Activated T-helper 17 cell treated with anti-CD3 and anti-CD28 coated beads, Interleukin-2, amount 50 U/mL, for 72 hours (primary cell): ENCODE results near the gene SLC25A31. TPM values are rescaled to one million over a fixed set of nuclear protein-coding genes. Genes with fewer than 3 reads are reported as not detected.
A peak's percentile ranks its signal among the peaks of the same experiment; 100 is the strongest.

Source experiments
- ATAC-seq: fragments of 150-1000 bp; cut with Tn5 transposase; replicated peaks from 2 replicates; pipeline ENCODE4 v1.10.0; 2021; ENCODE audit warnings: mild to moderate bottlenecking, moderate library complexity
- H3K27ac Mint-ChIP-seq: one replicate; pipeline ENCODE4 v1.8.0; 2022; ENCODE audit warnings: mixed read lengths
- H3K27me3 Mint-ChIP-seq: one replicate; pipeline ENCODE4 v1.8.0; 2022; ENCODE audit warnings: mixed read lengths
- H3K36me3 Mint-ChIP-seq: one replicate; pipeline ENCODE4 v1.8.0; 2022; ENCODE audit warnings: low read depth, mild to moderate bottlenecking, mixed read lengths
- H3K4me1 Mint-ChIP-seq: one replicate; pipeline ENCODE4 v1.8.0; 2022; ENCODE audit warnings: mixed read lengths
- H3K4me3 Mint-ChIP-seq: one replicate; pipeline ENCODE4 v1.8.0; 2022; ENCODE audit warnings: mild to moderate bottlenecking, mixed read lengths
- H3K9me3 Mint-ChIP-seq: one replicate; pipeline ENCODE4 v1.8.0; 2022; ENCODE audit warnings: mixed read lengths
- total RNA-seq, 2 donors: library from RNA; stranded (reverse); gene quantifications; one replicate each; pipeline ENCODE4 v1.2.3, GENCODE V29; 2022

SLC25A31 gene
- total RNA-seq, 2 donors from 2014 or later = not detected

GRCh38 chr4:127783955-127784770 lies 54.0 kb downstream of the SLC25A31 start:
- peaks cover 15% of the 10 kb centered on the region for H3K4me1 Mint-ChIP-seq
- no peaks in the 10 kb centered on the region for H3K9me3 Mint-ChIP-seq
- H3K27ac Mint-ChIP-seq = no peak overlapping the region
- peaks cover 9% of the 10 kb centered on the region for H3K36me3 Mint-ChIP-seq
- H3K4me3 Mint-ChIP-seq = peak overlapping the region; percentile 96
- H3K27me3 Mint-ChIP-seq = peaks cover 48% of the 10 kb centered on the region
- no peak for ATAC-seq

- Mint-ChIP-seq H3K4me3 (no peak overlapping the region), H3K27ac (no peak overlapping the region), H3K4me1 (no peaks in the 10 kb centered on the region), H3K36me3 (no peaks in the 10 kb centered on the region), H3K27me3 (peaks cover 37% of the 10 kb centered on the region), H3K9me3 (no peaks in the 10 kb centered on the region)
- no peak for ATAC-seq
Measured at GRCh38 chr4:127788517-127788916, 58.3 kb downstream of the SLC25A31 start.

- no peaks in the 10 kb centered on the region for H3K9me3 Mint-ChIP-seq
- H3K4me1 Mint-ChIP-seq = no peaks in the 10 kb centered on the region
- H3K4me3 Mint-ChIP-seq = no peak overlapping the region
- H3K27ac Mint-ChIP-seq = no peak overlapping the region
- H3K27me3 Mint-ChIP-seq = peaks cover 41% of the 10 kb centered on the region
- no peak for ATAC-seq
- H3K36me3 Mint-ChIP-seq = no peaks in the 10 kb centered on the region
Measured at GRCh38 chr4:127791391-127791790, 61.2 kb downstream of the SLC25A31 start.

GRCh38 chr4:127793528-127793927 lies 63.3 kb downstream of the SLC25A31 start:
- H3K27me3 Mint-ChIP-seq = peaks cover 40% of the 10 kb centered on the region
- no peak for ATAC-seq

GRCh38 chr4:127799711-127800110 lies 69.5 kb downstream of the SLC25A31 start:
- Mint-ChIP-seq H3K9me3 (no peaks in the 10 kb centered on the region), H3K27me3 (peaks cover 29% of the 10 kb centered on the region), H3K4me1 (no peaks in the 10 kb centered on the region), H3K36me3 (no peaks in the 10 kb centered on the region), H3K4me3 (no peak overlapping the region), H3K27ac (no peak overlapping the region)
- ATAC-seq = no peak

More at GRCh38 chr4:127793528-127793927, 63.3 kb downstream of the SLC25A31 start:
- Mint-ChIP-seq H3K4me1 (no peaks in the 10 kb centered on the region), H3K36me3 (no peaks in the 10 kb centered on the region), H3K27ac (no peak overlapping the region), H3K9me3 (no peaks in the 10 kb centered on the region), H3K4me3 (no peak overlapping the region)

GRCh38 chr4:127809173-127809800 lies 79.1 kb downstream of the SLC25A31 start:
- H3K36me3 Mint-ChIP-seq = no peaks in the 10 kb centered on the region
- no peaks in the 10 kb centered on the region for H3K9me3 Mint-ChIP-seq
- no peak for ATAC-seq
- peaks cover 4% of the 10 kb centered on the region for H3K27me3 Mint-ChIP-seq
- no peaks in the 10 kb centered on the region for H3K4me1 Mint-ChIP-seq
- no peak overlapping the region for H3K27ac Mint-ChIP-seq
- no peak overlapping the region for H3K4me3 Mint-ChIP-seq

GRCh38 chr4:127810551-127810950 lies 80.4 kb downstream of the SLC25A31 start:
- Mint-ChIP-seq H3K27ac (no peak overlapping the region), H3K27me3 (peaks cover 5% of the 10 kb centered on the region), H3K4me1 (no peaks in the 10 kb centered on the region), H3K36me3 (no peaks in the 10 kb centered on the region), H3K9me3 (no peaks in the 10 kb centered on the region), H3K4me3 (no peak overlapping the region)
- no peak for ATAC-seq

GRCh38 chr4:127822430-127822829 lies 92.2 kb downstream of the SLC25A31 start:
- no peaks in the 10 kb centered on the region for H3K36me3 Mint-ChIP-seq
- H3K9me3 Mint-ChIP-seq = no peaks in the 10 kb centered on the region
- no peak overlapping the region for H3K4me3 Mint-ChIP-seq
- H3K4me1 Mint-ChIP-seq = no peaks in the 10 kb centered on the region
- peaks cover 13% of the 10 kb centered on the region for H3K27me3 Mint-ChIP-seq
- no peak overlapping the region for H3K27ac Mint-ChIP-seq
- no peak for ATAC-seq

Other genes with a start within 250 kb of the SLC25A31 start
- under 1 TPM; 0.05 to 0.15 TPM for gene INTU, start 97.4 kb upstream of the SLC25A31 start, total RNA-seq
- 1 to 10 TPM; 2.4 to 3.1 TPM for gene HSPA4L, start 51.9 kb downstream of the SLC25A31 start, total RNA-seq
- 10 to 100 TPM; 47.3 to 51.3 TPM for gene PLK4, start 150.5 kb downstream of the SLC25A31 start, total RNA-seq
- gene MFSD8, start 234.8 kb downstream of the SLC25A31 start, total RNA-seq = 10 to 100 TPM; 19.4 to 22.9 TPM
- gene ABHD18, start 235.0 kb downstream of the SLC25A31 start, total RNA-seq = 10 to 100 TPM; 24.5 to 24.6 TPM